Activated T-helper 1 cell treated with anti-CD3 and anti-CD28 coated beads, Interleukin-2, amount 50 U/mL, for 16 hours (primary cell): ENCODE results near the gene C12orf42.
"Not testable (repeated sequence)": the region's sequence is repeated elsewhere in the genome, so short reads cannot be mapped to it uniquely, and the experiment has no call there.

Experiments used
- DNase-seq, 2 donors: peaks; one replicate each; pipeline ENCODE4 v3.0.0-alpha.2; 2020; ENCODE audit warnings: low read depth in 1 of 2, low spot score in 1 of 2

C12orf42 gene

DNA sequence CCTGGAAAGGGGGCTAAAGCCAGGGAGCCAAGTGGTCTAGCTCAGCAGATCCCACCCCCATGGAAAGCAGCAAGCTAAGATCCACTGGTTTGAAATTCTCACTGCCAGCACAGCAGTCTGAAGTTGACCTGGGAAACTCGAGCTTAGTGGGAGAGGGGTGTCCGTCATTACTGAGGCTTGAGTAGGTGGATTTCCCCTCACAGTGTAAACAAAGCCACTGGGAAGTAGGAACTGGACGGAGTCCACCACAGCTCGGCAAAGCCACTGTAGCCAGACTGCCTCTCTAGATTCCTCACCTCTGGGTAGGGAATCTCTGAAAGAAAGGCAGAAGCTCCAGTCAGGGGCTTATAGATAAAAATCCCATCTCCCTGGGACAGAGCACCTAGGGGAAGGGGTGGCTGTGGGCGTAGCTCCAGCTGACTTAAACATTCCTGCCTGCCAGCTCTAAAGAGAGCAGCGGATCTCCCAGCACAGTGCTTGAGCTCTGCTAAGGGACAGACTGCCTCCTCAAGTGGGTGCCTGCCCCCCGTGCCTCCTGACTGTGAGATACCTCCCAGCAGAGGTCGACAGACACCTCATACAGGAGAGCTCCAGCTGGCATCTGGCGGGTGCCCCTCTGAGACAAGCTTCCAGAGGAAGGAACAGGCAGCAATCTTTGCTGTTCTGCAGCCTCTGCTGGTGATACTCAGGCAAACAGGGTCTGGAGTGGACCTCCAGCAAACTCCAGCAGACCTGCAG, 70.8 kb downstream of the C12orf42 start:
- DNase-seq, result not testable (repeated sequence)

DNA sequence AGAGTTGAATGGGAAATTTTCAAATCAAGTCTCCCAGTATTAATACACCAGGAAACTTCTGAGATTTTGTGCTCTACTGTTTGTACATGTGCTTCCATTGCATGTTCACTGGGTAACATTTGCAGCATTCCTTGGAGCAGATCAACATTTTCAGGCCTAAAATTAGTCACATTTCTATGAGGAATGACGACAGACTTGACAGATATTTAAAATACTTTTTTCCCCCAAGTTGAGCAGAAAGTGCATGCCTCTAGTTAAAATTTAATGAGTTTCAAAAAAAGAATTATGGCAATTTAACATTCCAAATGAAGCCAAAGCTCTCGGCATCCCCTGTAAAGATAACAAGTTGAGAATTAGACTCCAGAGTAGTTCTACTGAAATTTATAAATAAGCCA, 72.3 kb downstream of the C12orf42 start:
- no peak for DNase-seq

DNA sequence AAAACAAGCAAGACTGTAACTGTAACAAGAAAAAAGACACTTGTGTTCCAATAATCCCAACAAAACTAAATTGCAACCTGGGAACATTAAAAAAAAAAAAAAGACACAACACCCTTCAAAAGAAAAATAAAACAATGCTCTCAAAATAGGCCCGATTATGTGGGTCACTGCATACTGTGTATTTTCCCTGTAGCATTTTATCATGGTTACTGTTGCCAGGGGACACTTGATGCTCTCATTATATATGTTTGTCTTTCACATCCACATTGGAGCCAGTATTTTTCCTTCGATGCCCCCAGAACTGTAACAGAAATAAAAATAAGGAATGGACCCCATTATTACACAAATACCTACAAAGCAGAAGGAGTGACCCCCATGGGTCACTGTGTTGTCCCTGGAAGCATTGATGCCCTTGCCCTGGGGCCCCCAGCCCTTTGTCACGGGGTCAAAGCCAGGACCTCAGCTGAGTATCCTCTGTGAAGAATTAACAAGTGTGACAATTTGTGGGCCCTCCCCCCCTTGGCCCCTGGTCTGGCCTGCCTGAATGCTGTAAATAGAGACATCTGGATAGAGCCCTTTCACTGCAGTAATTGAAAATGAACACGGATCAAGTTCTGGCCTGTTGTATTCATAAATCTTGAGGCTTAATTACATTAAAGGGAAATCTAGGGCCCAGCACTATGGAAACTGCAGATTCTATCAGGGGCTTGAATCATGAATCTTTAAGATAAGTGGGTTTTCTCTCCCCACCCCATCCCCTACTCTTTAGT, 72.8 kb downstream of the C12orf42 start:
- no peak for DNase-seq

DNA sequence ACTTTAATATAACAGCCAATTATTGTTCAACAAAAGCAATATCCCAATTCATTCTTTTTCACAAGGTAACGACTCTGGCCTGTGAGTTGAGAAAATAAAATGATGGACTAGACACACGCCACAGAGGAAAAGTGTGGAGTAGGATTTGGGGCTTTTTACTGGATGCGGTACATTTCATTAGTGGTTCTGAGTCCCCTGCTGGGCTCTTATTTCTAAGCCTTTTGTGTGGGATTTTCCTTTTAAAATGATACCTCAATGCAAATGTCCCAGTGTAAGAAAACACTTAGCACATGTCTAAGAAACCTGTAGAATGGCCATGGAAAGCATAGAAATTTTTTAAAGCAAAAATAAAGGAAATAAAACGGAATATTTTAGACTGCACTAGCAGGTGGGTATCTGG, 73.4 kb downstream of the C12orf42 start:
- no peak for DNase-seq

DNA sequence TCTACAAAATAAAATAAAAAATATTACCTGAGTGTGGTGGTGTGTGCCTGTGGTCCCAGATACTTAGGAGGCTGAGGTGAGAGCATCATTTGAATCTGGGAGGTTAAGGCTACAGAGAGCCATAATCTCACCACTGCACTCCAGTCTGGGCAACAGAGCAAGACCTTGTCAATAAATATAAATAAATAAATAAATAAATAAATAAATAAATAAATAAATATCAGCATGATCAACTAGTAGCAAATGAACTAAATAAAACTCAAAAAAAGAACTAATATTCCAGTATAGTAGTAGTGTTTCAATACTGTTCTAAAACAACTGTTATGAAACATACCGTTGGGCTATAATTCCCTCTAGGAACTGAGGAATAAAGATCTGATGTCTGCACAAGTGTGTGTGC, 74.4 kb downstream of the C12orf42 start:
- no peak for DNase-seq

DNA sequence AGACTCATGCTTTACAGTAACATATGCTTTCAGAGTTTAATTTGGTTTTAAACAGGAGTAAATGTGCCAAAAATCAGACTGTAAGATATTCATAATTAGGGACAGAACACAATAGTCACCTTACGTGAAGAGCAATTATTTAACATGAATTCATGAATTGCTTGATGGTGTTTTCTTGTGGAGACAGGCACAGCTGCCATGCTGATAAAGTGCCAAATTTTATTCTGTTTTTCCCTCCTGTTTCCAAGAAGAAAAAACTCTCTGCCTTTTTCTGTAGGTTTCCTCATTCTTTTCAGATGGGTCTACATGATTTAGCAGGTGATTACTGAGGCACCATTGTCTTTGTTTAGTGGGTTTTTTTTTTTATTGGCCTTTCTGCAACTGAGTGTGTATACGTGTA, 80.1 kb downstream of the C12orf42 start:
- DNase-seq, result no peak

DNA sequence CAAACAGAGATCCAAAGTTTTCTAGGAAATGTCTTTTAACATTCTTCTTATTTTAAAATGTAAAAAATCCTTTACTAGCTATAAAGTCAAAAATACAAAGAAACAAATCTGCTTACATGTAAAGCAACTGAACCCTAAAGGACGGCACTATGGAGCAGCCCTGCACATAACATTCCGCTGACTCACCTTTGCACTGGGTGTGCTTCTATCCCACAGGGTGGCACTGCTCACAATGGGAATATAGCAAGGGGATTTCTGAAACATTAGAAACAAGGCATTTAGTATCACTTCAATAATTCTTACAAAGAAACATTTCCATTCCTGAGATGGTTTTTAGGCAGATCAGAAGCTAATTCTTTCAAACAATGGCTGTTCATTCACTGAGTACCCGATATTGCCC, 94.3 kb downstream of the C12orf42 start:
- no peak for DNase-seq

DNA sequence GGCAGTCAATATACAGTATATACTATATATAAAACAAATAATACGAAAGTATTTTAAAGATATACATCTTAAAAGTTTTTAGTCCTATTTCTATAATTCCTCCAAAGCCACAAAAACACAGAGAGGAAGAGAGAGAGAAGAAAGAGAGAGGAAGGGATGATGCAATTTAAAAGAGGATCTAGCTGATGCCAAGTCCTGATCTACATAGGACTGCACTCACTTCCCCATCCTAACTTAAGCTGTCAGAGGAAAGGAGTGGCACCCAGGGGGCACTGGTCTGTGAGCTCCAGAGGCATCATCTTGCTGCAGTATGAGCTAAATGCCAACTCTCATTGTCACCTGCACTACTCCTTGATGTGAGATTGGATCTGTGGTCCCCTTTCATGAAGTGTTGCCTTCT, 95.8 kb downstream of the C12orf42 start:
- no peak for DNase-seq

DNA sequence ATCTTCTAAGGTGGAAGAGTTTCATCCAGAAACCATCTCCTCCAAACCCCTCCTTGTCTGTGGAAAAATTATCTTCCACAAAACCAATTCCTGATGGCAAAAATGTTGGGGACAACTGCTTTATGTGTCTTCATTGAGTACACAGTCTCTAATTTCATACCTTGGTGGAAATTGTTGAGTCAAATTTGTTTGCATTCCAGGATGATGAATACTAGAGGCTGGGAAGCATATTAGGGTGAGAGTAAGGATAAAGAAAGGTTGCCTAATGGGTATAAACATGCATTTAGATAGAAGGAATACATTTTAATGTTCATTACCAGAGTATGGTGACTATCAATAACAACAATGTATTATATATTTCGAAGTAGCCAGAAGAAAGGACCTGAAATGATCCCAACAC, 98.2 kb downstream of the C12orf42 start:
- no peak for DNase-seq

DNA sequence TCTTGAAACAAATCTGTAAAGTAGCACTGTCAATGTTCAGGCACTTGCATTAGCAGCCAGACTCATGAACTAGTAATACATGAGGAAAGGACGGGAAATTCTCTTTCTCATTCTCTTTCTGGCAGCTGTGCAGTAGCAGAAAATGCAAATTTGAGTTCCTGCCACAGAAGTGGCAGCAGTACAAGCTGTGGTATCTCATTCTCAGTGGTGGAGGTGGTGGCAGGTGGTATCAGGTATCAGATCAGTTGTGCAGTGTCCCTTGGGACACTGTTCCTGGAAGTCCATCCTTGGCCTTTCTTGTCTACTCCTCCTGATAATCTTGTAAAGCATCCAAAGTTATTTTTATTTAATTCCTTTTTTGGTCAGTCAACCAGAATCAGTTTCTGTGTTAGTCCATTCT, 103.0 kb downstream of the C12orf42 start:
- DNase-seq, result no peak

DNA sequence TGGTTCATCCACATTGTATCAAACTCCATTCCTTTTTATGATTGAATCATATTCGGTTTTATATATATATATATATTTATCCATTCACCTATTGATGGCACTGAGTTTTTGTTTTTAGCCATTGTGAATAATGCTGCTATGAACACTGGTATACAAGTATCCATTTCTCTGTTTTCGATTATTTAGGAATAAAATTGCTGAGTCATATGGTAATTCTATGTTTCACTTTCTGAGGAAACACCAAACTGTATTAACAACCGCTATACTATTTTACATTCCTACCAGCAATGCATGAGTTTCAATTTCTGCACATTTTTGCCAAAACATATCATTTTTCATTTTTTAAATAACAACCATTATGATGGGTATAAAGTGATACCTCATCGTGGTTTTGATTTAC, 104.7 kb downstream of the C12orf42 start:
- DNase-seq, result no peak

DNA sequence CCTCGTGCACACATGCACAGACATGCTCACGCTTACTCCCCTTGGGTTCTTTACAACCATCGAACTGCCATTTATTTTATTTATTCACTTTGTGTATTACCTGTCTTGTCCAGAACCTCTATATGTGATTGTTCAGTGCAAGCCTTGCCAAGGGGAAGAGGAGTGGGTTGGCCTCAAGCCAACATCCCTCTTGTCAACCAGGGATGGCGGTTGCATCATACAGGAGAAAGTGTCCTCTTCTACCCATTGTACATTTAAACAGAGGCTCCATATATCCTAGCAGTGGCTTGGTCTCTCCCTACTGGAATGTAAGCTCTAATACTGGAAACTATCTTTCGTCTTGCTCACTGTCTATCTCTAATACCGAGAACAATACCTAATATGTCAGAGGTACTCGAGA, 108.4 kb downstream of the C12orf42 start:
- no peak for DNase-seq

DNA sequence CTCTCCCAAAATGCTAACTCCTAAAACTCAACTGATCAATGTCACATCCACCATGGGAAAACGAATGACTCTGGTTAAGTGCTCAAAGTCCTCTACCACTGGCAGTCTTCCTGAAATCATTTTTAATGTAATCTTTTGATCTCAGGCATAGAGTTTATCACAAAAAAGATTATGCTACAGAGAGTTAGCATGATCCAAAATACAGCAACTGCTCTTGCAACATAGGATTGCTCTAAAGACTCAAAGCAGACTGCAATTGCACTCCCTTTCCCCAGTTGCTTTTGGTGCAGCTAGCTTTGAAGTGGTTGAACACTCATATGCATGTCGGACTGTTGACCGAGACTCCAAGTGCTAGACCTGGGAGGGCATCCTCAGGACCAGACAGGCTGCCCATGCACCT, 109.3 kb downstream of the C12orf42 start:
- DNase-seq, result no peak

DNA sequence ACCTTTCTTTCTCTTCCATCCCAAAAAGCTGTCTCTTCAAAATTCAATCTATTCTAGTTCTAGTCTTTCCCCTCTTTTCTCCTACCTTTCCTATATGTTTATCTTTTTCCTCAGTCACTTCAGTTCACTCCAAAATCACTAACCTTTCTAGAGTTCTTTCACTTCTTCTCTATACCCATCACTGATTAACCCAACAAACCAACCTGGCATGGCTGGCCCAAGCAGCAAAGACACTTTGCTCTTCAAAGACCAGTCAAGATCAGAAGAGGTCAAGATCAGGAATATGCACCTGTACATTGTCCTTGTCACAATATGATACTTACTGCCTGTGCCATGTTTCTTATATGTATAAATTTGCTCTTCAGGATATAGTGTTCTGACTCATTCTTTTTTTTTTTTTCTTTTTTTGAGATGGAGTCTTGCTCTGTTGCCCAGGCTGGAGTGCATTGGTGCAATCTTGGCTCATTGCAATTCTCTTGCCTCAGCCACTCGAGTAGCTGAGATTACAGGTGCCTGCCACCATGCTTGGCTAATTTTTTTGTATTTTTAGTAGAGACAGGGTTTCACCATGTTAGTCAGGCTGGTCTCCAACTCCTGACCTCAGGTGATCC, 112.9 kb downstream of the C12orf42 start:
- DNase-seq, result no peak

DNA sequence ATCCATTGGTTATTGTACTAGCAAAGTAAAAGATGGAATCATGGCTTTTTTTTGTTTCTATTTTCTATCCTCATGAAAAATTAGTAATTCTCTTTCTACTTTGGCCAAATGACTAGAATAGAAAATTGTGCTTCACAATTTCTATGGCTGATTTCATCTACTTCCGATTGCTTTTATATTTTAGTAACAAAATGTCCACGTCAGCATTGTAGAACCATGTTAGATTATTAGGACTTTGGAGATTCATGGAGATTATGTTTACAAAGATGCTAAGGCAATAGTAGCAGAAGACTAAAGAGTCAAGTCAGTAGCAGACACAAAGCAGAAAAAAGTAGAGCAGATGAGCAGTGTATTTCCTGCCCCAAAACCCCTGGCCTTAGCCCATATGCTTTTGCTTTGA, 113.6 kb downstream of the C12orf42 start:
- no peak for DNase-seq

DNA sequence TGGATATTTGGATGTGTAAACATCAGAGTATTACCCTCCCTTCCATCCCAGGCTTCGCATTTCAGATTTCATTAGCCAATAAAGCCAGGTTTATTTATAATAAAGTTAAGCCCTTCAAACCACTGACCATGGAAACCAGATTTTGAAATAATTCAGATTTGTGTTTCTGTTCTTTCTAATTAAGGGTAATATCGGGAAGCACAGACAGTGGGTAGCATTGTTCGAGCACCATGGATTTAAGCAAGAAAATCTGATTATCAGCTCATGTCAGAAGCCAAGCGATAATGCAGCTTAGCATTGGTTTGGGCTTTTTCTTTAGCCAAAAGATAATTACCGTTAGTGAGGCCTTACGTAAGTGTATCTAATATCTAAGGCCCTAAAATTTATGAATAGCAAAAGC, 116.1 kb downstream of the C12orf42 start:
- no peak for DNase-seq

DNA sequence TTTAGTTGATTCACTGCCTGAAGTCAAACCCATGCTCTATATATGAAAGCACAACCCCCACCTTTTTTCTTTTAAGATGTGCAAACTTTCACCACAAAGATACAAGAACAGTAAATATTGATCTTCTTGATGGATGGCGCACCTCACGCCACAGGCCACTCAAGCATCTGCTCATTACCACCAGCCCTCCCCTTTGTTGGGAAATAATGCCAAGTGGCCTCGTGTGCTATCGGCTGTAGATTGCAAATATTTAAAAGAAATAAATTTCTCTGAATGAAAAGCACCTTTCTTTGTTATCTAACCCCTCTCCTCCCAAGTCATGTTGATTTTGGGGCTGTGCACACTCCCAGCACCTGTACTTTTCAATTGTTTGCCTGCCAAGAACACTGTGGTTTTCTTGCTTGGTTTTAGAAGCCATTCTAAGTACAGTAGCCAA, 122.7 kb downstream of the C12orf42 start:
- no peak for DNase-seq

DNA sequence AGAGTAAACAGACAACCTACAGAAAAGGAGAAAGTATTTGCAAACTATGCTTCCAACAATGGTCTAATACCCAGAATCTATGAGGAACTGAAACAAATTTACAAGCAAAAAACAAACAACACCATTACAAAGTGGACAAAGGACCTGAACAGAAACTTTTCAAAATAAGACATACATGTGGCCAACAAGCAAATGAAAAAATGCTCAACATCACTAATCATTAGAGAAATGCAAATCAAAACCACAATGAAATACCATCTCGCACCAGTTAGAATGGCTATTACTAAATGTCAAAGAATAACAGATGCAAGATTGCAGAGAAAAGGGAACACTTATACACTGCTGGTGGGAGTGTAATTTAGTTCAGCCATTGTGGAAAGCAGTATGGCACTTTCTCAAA, 125.8 kb downstream of the C12orf42 start:
- no peak for DNase-seq

DNA sequence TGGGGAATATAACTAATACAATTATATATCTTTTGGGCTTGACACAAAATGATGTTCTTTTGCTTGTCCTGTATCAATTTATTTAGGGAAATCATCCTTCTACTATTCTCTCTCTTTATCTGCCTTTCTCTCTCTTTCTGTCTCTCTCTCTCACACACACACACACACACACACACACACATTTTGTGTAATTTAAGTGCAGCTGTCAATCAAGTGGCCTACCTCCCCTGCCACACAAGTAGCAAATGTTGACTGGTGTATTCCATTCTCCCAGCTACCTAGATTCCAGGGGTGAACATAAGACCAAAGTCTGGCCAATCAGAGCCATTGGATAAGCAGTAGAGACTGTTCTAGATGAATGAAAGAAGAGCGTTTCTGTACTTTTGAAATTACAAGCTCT, 127.6 kb downstream of the C12orf42 start:
- DNase-seq, result no peak

DNA sequence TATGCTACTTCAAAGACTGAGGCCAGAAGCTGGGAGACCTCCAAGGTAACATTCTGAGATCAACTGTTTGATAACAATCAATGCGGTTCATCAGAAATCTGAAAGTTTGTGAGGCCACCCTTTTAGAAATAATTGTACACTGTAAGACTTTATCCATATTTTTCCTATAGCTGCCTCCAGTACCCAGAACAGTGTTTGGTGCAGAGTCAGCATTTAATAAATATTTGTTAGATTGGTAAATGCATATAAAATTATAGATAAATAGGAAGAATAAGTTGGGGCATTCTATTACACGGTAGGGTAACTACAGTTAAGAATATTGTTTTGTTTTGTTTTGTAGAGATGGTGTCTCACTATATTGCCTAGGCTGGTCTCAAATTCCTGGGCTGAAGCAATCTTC, 141.4 kb downstream of the C12orf42 start:
- DNase-seq, result no peak

DNA sequence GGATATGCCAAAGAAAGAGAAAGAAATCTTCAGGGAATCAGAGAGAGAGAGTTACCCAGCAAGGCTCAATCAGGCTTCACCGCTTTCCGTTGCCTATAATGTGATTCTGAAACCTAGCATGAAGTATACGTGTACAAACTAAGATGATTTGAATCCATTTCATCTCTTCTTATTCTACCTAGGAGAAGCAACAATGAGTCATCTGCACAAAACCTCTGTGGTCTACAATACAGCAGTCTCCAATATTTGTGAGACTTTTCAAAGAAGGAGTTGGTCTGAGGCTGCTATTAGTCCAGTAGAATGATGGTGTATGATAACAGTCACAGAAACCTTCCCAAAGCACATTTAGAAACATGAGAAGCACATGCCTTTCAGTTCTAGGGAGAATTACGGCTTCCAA, 141.9 kb downstream of the C12orf42 start:
- no peak for DNase-seq

DNA sequence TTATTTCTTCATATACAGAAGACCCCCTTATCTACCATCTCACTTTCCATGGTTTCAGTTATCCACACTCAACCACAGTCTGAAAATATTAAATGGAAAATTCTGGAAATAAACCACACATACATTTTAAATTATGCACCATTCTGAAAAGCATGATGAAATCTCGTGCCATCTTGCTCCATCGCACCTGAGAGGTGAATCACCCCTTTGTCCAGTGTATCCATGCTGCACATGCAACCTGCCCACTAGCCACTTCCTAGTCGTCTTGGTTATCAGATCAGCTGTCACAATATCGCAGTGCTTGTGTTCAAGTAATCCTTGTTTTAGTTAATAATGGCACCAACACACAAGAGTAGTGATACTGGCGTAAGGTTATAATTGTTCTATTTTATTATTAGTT, 145.7 kb downstream of the C12orf42 start:
- DNase-seq, result no peak
